Mucosa of rectum (tissue), 2 donors: ENCODE data around the gene NAGPA.
A peak's percentile ranks its signal among the peaks of the same experiment; 100 is the strongest.
"Not testable (repeated sequence)": the region's sequence is repeated elsewhere in the genome, so short reads cannot be mapped to it uniquely, and the experiment has no call there.

Source experiments
- H3K27ac ChIP-seq, 2 donors: one replicate each; pipeline ENCODE4 v1.7.0; 2013; ENCODE audit warnings: inconsistent platforms in 2 of 2, low read depth in 2 of 2, low read length in 2 of 2
- H3K27me3 ChIP-seq, 2 donors: one replicate each; pipeline ENCODE4 v1.7.0; 2013; ENCODE audit warnings: low read length in 2 of 2; ENCODE audit not compliant: control insufficient read depth in 2 of 2, insufficient read depth in 2 of 2
- H3K36me3 ChIP-seq, 2 donors: one replicate each; pipeline ENCODE4 v1.7.0; 2013; ENCODE audit warnings: low read length in 2 of 2; ENCODE audit not compliant: control insufficient read depth in 2 of 2, insufficient read depth in 2 of 2
- H3K4me1 ChIP-seq, 2 donors: one replicate each; pipeline ENCODE4 v1.7.0; 2013; ENCODE audit warnings: low read length in 2 of 2, mild to moderate bottlenecking in 1 of 2; ENCODE audit not compliant: control insufficient read depth in 2 of 2, insufficient read depth in 2 of 2
- H3K4me3 ChIP-seq, 2 donors: one replicate each; pipeline ENCODE4 v1.7.0; 2013; ENCODE audit warnings: low read length in 2 of 2
- H3K9ac ChIP-seq, 2 donors: one replicate each; pipeline ENCODE4 v1.7.0; 2013; ENCODE audit warnings: low read length in 2 of 2, low read depth in 1 of 2, mild to moderate bottlenecking in 1 of 2
- H3K9me3 ChIP-seq, 2 donors: one replicate each; pipeline ENCODE4 v1.7.0; 2013; ENCODE audit warnings: low read length in 2 of 2; ENCODE audit not compliant: control insufficient read depth in 2 of 2
- donor health status: healthy.
- donor health status: Normal muscosa, but diverticular disease.

Gene NAGPA

GRCh38 chr16:5044581-5044980 is 10.8 kb upstream of the NAGPA start:
- H3K9me3 ChIP-seq, H3K9ac ChIP-seq, H3K27ac ChIP-seq, H3K4me3 ChIP-seq, H3K4me1 ChIP-seq, H3K36me3 ChIP-seq, H3K27me3 ChIP-seq: not testable (repeated sequence)

- Histone ChIP-seq H3K9me3 (no peaks in the 10 kb centered on the region), H3K36me3 (no peaks in the 10 kb centered on the region), H3K27me3 (no peaks in the 10 kb centered on the region), H3K27ac (no peak overlapping the region), H3K4me3 (no peak overlapping the region), H3K4me1 (no peaks in the 10 kb centered on the region), H3K9ac (no peak overlapping the region)
Observed at GRCh38 chr16:5044011-5044540, 10.3 kb upstream of the NAGPA start.

DNA sequence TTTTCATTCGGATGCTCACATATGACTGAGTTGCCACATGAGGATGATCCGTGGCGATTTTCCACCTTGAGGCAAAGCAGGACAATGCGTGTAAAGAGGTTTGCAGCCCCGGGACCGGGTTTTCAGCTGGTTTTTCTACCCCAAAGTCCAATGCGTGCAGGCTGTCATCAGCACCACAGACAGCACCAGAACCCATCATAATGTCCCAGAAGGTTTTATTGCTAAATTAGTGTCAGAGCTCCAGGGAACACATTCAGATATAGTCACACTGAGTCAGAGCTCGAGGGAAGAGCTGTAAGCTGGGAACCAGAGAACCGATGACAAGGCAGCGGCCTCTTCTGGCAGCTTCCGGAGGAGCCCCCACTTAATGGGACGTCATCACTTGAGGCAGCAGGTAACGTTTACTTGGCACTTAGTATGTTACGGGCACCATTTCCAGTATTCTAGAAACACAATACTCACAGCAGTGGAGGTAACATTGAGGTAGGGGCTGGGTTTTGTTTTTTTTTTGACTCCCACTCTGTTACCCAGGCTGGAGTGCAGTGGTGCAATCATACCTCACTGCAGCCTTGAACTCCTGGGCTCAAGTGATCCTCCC is 8.9 kb upstream of the NAGPA start:
- H3K9me3 ChIP-seq = no peaks in the 10 kb centered on the region
- no peak overlapping the region for H3K9ac ChIP-seq
- no peaks in the 10 kb centered on the region for H3K4me1 ChIP-seq
- no peaks in the 10 kb centered on the region for H3K27me3 ChIP-seq
- H3K4me3 ChIP-seq = no peak overlapping the region
- no peak overlapping the region for H3K27ac ChIP-seq
- no peaks in the 10 kb centered on the region for H3K36me3 ChIP-seq

DNA sequence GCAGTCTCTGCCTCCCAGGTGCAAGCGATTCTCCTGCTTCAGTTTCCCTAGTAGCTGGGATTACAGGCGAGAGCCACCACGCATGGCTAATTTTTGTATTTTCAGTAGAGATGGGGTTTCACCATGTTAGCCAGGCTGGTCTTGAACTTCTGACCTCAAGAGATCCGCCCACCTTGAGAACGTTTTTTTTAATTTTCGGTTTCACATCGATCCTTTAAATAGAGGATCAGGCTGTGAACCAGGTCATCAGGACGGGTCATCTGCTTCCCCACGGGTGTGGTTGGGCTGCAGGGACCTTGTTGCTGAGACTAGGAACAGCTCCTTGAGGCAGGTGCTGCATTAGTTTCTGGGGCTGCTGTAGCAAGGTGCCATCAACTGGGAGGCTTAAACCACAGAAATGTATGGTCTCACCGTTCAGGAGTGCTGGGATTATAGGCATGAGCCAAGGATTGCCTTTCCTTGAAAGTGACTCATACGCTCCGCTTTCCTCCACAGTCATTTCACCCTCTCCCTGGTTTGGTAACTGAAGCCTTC is 7.9 kb upstream of the NAGPA start:
- Histone ChIP-seq H3K27me3 (no peaks in the 10 kb centered on the region), H3K36me3 (no peaks in the 10 kb centered on the region), H3K4me3 (no peak overlapping the region), H3K27ac (no peak overlapping the region), H3K4me1 (no peaks in the 10 kb centered on the region), H3K9me3 (no peaks in the 10 kb centered on the region), H3K9ac (no peak overlapping the region)

DNA sequence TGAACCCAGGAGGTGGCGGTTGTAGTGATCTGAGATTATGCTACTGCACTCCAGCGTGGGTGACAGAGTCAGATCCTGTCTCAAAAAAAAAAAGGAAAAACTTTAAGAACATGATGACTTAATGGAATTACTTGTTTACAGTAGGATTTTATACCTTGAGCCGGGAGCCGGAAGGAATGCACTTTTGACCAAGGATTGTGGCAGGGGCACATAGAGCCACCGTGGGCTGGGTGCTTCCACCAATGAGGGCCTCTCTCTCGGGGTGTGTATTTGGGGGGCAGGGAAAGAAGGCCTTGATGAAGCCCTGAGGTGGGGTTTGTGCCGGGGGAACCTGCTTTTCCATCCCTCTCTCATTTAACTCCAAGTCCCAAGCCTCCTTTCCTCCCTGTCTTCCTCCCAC is 6.7 kb upstream of the NAGPA start:
- no peaks in the 10 kb centered on the region for H3K4me1 ChIP-seq
- no peak overlapping the region for H3K4me3 ChIP-seq
- no peak overlapping the region for H3K9ac ChIP-seq
- H3K36me3 ChIP-seq = no peaks in the 10 kb centered on the region
- H3K27ac ChIP-seq = no peak overlapping the region
- no peaks in the 10 kb centered on the region for H3K27me3 ChIP-seq
- no peaks in the 10 kb centered on the region for H3K9me3 ChIP-seq

- Histone ChIP-seq H3K9me3 (no peaks in the 10 kb centered on the region), H3K27ac (no peak overlapping the region)
Observed at GRCh38 chr16:5036228-5037156, 2.8 kb upstream of the NAGPA start.

GRCh38 chr16:5035909-5036227 is 2.1 kb upstream of the NAGPA start:
- Histone ChIP-seq H3K27me3 (no peaks in the 10 kb centered on the region), H3K9ac (no peak overlapping the region), H3K27ac (no peak overlapping the region), H3K9me3 (no peaks in the 10 kb centered on the region), H3K4me3 (no peak overlapping the region), H3K4me1 (peaks cover 15 to 21% of the 10 kb centered on the region in 2 donors), H3K36me3 (peaks cover 0 to 2% of the 10 kb centered on the region in 2 donors)

More at GRCh38 chr16:5036228-5037156, 2.8 kb upstream of the NAGPA start:
- Histone ChIP-seq H3K36me3 (no peaks in the 10 kb centered on the region), H3K27me3 (no peaks in the 10 kb centered on the region), H3K4me1 (peaks cover 15 to 21% of the 10 kb centered on the region in 2 donors), H3K4me3 (no peak overlapping the region), H3K9ac (no peak overlapping the region)

- Histone ChIP-seq H3K27me3 (no peaks in the 10 kb centered on the region), H3K36me3 (peaks cover 2 to 8% of the 10 kb centered on the region in 2 donors), H3K4me3 (peak overlapping the region; percentile 90 to 100), H3K9me3 (no peaks in the 10 kb centered on the region), H3K4me1 (peaks cover 15 to 21% of the 10 kb centered on the region in 2 donors), H3K9ac (peak overlapping the region; percentile 65 to 71), H3K27ac (peak overlapping the region; percentile 67 to 72)
Observed at GRCh38 chr16:5034167-5034523, 410 bp upstream of the NAGPA start.

GRCh38 chr16:5032748-5033167 is 977 bp downstream of the NAGPA start:
- H3K4me3 ChIP-seq = peak overlapping the region; percentile 90 to 100
- peak overlapping the region; percentile 67 to 72 for H3K27ac ChIP-seq
- peak overlapping the region; percentile 10 to 71 for H3K9ac ChIP-seq
- H3K36me3 ChIP-seq = peaks cover 10 to 18% of the 10 kb centered on the region in 2 donors
- H3K27me3 ChIP-seq = no peaks in the 10 kb centered on the region
- peaks cover 15 to 21% of the 10 kb centered on the region in 2 donors for H3K4me1 ChIP-seq
- H3K9me3 ChIP-seq = no peaks in the 10 kb centered on the region

GRCh38 chr16:5031601-5032000 is 2.1 kb downstream of the NAGPA start:
- H3K9me3 ChIP-seq = no peaks in the 10 kb centered on the region
- peaks cover 13 to 23% of the 10 kb centered on the region in 2 donors for H3K36me3 ChIP-seq
- H3K27me3 ChIP-seq = no peaks in the 10 kb centered on the region
- H3K9ac ChIP-seq = no peak overlapping the region
- H3K27ac ChIP-seq = no peak overlapping the region
- H3K4me1 ChIP-seq = peaks cover 15 to 21% of the 10 kb centered on the region in 2 donors
- no peak overlapping the region for H3K4me3 ChIP-seq
